Right lobe of liver (tissue), 4 donors: ENCODE data around the gene CDH13.

Source experiments
- CTCF ChIP-seq, 4 donors: fragments of 200-600 bp in 3 of 4; fragments of 450-650 bp in 1 of 4; IDR thresholded peaks; one replicate each; pipeline versions ENCODE4 v1.5.1 to v1.8.0; 2016 to 2022; ENCODE audit warnings: antibody characterized with exemption in 4 of 4, mild to moderate bottlenecking in 2 of 4
- POLR2A ChIP-seq: fragments of 450-650 bp; IDR thresholded peaks from one replicate; pipeline ENCODE4 v1.6.1; 2017; ENCODE audit warnings: antibody characterized with exemption, mild to moderate bottlenecking
- donor health status: DM: no; HTN: no; CAD: no.
- donor health status: DM: no; HTN: no; CAD: no.
- donor health status: DM: no; HTN: yes; CAD: no.

DNA sequence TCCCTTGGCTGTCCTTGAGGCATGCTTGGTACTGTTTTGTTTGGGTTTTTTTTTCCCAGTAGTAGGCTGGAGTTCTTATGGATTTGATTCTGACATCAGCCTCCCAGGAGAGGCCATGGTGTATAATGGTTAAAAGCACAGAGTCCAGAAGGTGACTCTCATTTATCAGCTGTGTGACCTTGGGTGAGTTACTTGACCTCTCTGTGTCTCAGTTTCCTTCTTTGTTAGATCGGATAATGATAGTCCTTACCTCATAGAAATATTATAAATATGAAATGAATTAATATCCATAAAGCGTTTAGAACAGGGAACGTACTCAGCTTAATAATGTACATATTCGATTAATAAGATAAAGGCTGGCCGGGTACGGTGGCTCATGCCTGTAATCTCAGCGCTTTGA, 810.3 kb downstream of the CDH13 start:
- no peak for TF ChIP-seq POLR2A
- no peak for TF ChIP-seq CTCF (IDR thresholded peaks at IDR 0.05)
